GM11168 (cell line): ENCODE results near the gene TELO2.

Experiments
- in situ Hi-C: fragments of 300-500 bp; cut with MboI; formaldehyde crosslinking; loops from one replicate; pipeline ENCODE4 v1.12.0; 2022; ENCODE audit warnings: low sequenced_read_pairs; ENCODE audit not compliant: unreplicated experiment

Gene TELO2

GRCh38 chr16:1533443-1533951 is 40.3 kb downstream of the TELO2 start, which contains the start of gene TMEM204:
TMEM204 (plus strand) TSS chr16:1533666; CDS start chr16:1534276, 610 bp downstream.
- in situ Hi-C loops = no loop called here

GRCh38 chr16:1534021-1535020 is 41.2 kb downstream of the TELO2 start:
- in situ Hi-C loops = no loop called here

- in situ Hi-C loops = no loop called here
Observed at GRCh38 chr16:1535391-1536291, 42.5 kb downstream of the TELO2 start.

GRCh38 chr16:1536601-1537000 is 43.4 kb downstream of the TELO2 start:
- in situ Hi-C loops = no loop called here

GRCh38 chr16:1537138-1537577 is 44.0 kb downstream of the TELO2 start:
- in situ Hi-C loops = no loop called here

- in situ Hi-C loops = no loop called here
Observed at GRCh38 chr16:1537763-1538289, 44.7 kb downstream of the TELO2 start.

- in situ Hi-C loops = no loop called here
Observed at GRCh38 chr16:1538804-1539520, 45.8 kb downstream of the TELO2 start.

- in situ Hi-C loops = no loop called here
Observed at GRCh38 chr16:1539720-1540555, 46.8 kb downstream of the TELO2 start.

GRCh38 chr16:1540556-1540855 is 47.3 kb downstream of the TELO2 start:
- in situ Hi-C loops = no loop called here

- in situ Hi-C loops = no loop called here
Observed at GRCh38 chr16:1541293-1542165, 48.4 kb downstream of the TELO2 start.

- in situ Hi-C loops = no loop called here
Observed at GRCh38 chr16:1542166-1542500, 49.0 kb downstream of the TELO2 start.

GRCh38 chr16:1542533-1542932 is 49.4 kb downstream of the TELO2 start:
- in situ Hi-C loops = no loop called here

GRCh38 chr16:1543085-1543896 is 50.1 kb downstream of the TELO2 start:
- in situ Hi-C loops = no loop called here

GRCh38 chr16:1545044-1546040 is 52.2 kb downstream of the TELO2 start:
- in situ Hi-C loops = no loop called here

- in situ Hi-C loops = no loop called here
Observed at GRCh38 chr16:1546430-1546829, 53.3 kb downstream of the TELO2 start.

GRCh38 chr16:1548233-1548632 is 55.1 kb downstream of the TELO2 start:
- in situ Hi-C loops = no loop called here
